GM12878 (cell line): ENCODE data around the gene SLX9. TPM values are rescaled to one million over a fixed set of nuclear protein-coding genes. Genes with fewer than 3 reads are reported as not detected.

Experiments used
- BACH1 ChIP-seq: fragments of 450-650 bp; IDR thresholded peaks from 2 replicates; pipeline ENCODE4 v1.6.1; 2017; ENCODE audit warnings: mild to moderate bottlenecking, borderline replicate concordance
- CREM ChIP-seq: IDR thresholded peaks from 2 replicates; pipeline ENCODE4 v1.6.1; 2014; ENCODE audit warnings: antibody characterized with exemption, low read depth
- EZH2 ChIP-seq: IDR thresholded peaks from 2 replicates; pipeline ENCODE4 v1.6.1; 2012; ENCODE audit warnings: low read depth, mild to moderate bottlenecking, control low read depth, inconsistent platforms, low read length, borderline replicate concordance; ENCODE audit not compliant: control insufficient read depth
- JUND ChIP-seq: IDR thresholded peaks from 2 replicates; pipeline ENCODE4 v1.6.1; 2012; ENCODE audit warnings: low read depth, mild to moderate bottlenecking, low read length, improper control_type of control experiment, moderate library complexity
- KDM1A ChIP-seq: fragments of 200-600 bp; sonication (generic); IDR thresholded peaks from 2 replicates; pipeline ENCODE4 v1.6.1; 2016; ENCODE audit warnings: borderline replicate concordance
- MEF2A ChIP-seq: IDR thresholded peaks from 2 replicates; pipeline ENCODE4 v1.6.1; 2011; ENCODE audit warnings: low read depth, mild to moderate bottlenecking, low read length, moderate library complexity; ENCODE audit not compliant: insufficient read depth
- MTA3 ChIP-seq: IDR thresholded peaks from 2 replicates; pipeline ENCODE4 v1.6.1; 2012; ENCODE audit warnings: low read length, inconsistent platforms, borderline replicate concordance
- PML ChIP-seq: IDR thresholded peaks from 2 replicates; pipeline ENCODE4 v1.6.1; 2012; ENCODE audit warnings: low read length, inconsistent platforms
- POLR2AphosphoS5 ChIP-seq: IDR thresholded peaks from 2 replicates; pipeline ENCODE4 v1.6.1; 2011; ENCODE audit warnings: mild to moderate bottlenecking, low read length, inconsistent platforms
- SMARCA5 ChIP-seq: fragments of 450-650 bp; IDR thresholded peaks from 2 replicates; pipeline ENCODE4 v1.6.1; 2017; ENCODE audit warnings: mild to moderate bottlenecking
- polyA plus RNA-seq, 11 experiments: library from polyadenylated mRNA; depleted of rRNA in 4 of 11; unstranded in 6 of 11; stranded (reverse) in 5 of 11; fragments of >200 nt; fragmentation: Nextera tagmentation in 4 of 11; fragmentation: Illumina TruSeq in 1 of 11; extraction: Ambion mirVana in 4 of 11; extraction: Trizol in 1 of 11; gene quantifications; 1 replicate in 1 of 11; 2 replicates in 10 of 11; pipeline versions ENCODE4 v1.2.1 to v1.2.3, GENCODE V29; 2011 to 2016; ENCODE audit warnings: inconsistent platforms in 2 of 11, missing spikeins in 2 of 11, low read depth in 1 of 11
- total RNA-seq, 4 experiments: library from RNA; depleted of rRNA in 3 of 4; stranded (reverse); fragments of >200 nt in 3 of 4; fragmentation: Illumina TruSeq in 1 of 4; extraction: Trizol in 1 of 4; gene quantifications; 2 replicates each; pipeline versions ENCODE4 v1.2.1 to v1.2.3, GENCODE V29; 2013 to 2021
- TF ChIP-seq, protein P1 (sequence below): IDR thresholded peaks from 2 replicates; pipeline ENCODE4 v1.6.1; 2012; ENCODE audit warnings: mild to moderate bottlenecking, low read depth, low read length
- TF ChIP-seq, protein P2 (sequence below): IDR thresholded peaks from 2 replicates; pipeline ENCODE4 v1.6.1; 2012; ENCODE audit warnings: low read depth, low read length, improper control_type of control experiment
- TF ChIP-seq, protein P3 (sequence below): fragments of 450-650 bp; IDR thresholded peaks from 2 replicates; pipeline ENCODE4 v1.6.1; 2017; ENCODE audit warnings: mild to moderate bottlenecking, low read depth, inconsistent platforms; ENCODE audit not compliant: poor library complexity, severe bottlenecking
- TF ChIP-seq, protein P4 (sequence below): fragments of 450-650 bp; formaldehyde crosslinking; IDR thresholded peaks from 2 replicates; pipeline ENCODE4 v1.5.0; 2022; ENCODE audit warnings: mild to moderate bottlenecking, missing genetic modification characterization
- TF ChIP-seq, protein P5 (sequence below): IDR thresholded peaks from 2 replicates; pipeline ENCODE4 v1.6.1; 2011; ENCODE audit warnings: borderline replicate concordance, low read depth, mild to moderate bottlenecking, moderate library complexity, low read length; ENCODE audit not compliant: insufficient read depth, poor library complexity, severe bottlenecking
- TF ChIP-seq, protein P6 (sequence below): fragments of 450-650 bp; IDR thresholded peaks from 2 replicates; pipeline ENCODE4 v1.6.1; 2014; ENCODE audit warnings: mild to moderate bottlenecking

The SLX9 gene
- total and polyA plus RNA-seq, 10 of the 15 experiments (the other 5 are each of a cell fraction or from before 2014, with no cell fraction given), result 0.69 to 81.3 (median 33.9) TPM

DNA sequence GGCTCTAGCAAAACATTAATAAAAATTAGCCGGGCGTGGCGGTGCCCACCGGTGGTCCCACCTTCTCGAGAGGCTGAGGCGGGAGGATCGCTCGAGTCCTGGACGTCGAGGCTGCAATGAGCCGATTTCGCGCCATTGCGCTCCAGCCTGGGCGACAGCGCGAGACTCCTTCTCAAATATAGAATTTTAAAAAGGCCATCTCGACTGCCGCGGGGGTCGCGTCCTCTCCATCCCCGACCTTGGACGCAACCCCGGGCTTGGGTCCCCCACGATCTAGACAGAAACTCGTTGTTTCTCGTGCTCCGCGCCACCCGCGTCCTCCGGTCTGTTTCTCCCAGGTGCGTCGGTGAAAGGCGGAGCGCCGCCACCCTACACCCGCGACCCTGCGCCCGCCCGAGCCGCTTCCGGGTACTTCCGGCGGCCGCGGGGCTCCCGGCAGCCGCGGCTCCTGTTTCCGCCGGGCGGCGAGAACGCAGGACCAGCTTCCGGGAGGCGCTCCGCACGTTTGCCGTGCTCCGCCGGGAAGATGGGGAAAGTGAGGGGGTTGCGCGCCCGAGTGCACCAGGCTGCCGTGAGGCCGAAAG is at the start of gene SLX9 (continued):
- TF ChIP-seq MEF2A (0 out of 2 replicates have a peak, but pooled peaks have one; percentile 50), PML (peak; percentile 83; the same call in 1 of the 2 replicates), KDM1A (no peak), JUND (peak; percentile 47), POLR2AphosphoS5 (peak; percentile 53; the same call in 1 of the 2 replicates), BACH1 (peak; percentile 66; the same call in 1 of the 2 replicates), MTA3 (no peak), CREM (peak; percentile 40; the same call in 1 of the 2 replicates), SMARCA5 (peak; percentile 82), EZH2 (no peak)
- TF ChIP-seq, protein P1, sequence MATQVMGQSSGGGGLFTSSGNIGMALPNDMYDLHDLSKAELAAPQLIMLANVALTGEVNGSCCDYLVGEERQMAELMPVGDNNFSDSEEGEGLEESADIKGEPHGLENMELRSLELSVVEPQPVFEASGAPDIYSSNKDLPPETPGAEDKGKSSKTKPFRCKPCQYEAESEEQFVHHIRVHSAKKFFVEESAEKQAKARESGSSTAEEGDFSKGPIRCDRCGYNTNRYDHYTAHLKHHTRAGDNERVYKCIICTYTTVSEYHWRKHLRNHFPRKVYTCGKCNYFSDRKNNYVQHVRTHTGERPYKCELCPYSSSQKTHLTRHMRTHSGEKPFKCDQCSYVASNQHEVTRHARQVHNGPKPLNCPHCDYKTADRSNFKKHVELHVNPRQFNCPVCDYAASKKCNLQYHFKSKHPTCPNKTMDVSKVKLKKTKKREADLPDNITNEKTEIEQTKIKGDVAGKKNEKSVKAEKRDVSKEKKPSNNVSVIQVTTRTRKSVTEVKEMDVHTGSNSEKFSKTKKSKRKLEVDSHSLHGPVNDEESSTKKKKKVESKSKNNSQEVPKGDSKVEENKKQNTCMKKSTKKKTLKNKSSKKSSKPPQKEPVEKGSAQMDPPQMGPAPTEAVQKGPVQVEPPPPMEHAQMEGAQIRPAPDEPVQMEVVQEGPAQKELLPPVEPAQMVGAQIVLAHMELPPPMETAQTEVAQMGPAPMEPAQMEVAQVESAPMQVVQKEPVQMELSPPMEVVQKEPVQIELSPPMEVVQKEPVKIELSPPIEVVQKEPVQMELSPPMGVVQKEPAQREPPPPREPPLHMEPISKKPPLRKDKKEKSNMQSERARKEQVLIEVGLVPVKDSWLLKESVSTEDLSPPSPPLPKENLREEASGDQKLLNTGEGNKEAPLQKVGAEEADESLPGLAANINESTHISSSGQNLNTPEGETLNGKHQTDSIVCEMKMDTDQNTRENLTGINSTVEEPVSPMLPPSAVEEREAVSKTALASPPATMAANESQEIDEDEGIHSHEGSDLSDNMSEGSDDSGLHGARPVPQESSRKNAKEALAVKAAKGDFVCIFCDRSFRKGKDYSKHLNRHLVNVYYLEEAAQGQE, result 0 out of 2 replicates have a peak, but pooled peaks have one; percentile 45
- TF ChIP-seq, protein P2, sequence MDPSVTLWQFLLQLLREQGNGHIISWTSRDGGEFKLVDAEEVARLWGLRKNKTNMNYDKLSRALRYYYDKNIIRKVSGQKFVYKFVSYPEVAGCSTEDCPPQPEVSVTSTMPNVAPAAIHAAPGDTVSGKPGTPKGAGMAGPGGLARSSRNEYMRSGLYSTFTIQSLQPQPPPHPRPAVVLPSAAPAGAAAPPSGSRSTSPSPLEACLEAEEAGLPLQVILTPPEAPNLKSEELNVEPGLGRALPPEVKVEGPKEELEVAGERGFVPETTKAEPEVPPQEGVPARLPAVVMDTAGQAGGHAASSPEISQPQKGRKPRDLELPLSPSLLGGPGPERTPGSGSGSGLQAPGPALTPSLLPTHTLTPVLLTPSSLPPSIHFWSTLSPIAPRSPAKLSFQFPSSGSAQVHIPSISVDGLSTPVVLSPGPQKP, result peak; percentile 97
- TF ChIP-seq, protein P3, sequence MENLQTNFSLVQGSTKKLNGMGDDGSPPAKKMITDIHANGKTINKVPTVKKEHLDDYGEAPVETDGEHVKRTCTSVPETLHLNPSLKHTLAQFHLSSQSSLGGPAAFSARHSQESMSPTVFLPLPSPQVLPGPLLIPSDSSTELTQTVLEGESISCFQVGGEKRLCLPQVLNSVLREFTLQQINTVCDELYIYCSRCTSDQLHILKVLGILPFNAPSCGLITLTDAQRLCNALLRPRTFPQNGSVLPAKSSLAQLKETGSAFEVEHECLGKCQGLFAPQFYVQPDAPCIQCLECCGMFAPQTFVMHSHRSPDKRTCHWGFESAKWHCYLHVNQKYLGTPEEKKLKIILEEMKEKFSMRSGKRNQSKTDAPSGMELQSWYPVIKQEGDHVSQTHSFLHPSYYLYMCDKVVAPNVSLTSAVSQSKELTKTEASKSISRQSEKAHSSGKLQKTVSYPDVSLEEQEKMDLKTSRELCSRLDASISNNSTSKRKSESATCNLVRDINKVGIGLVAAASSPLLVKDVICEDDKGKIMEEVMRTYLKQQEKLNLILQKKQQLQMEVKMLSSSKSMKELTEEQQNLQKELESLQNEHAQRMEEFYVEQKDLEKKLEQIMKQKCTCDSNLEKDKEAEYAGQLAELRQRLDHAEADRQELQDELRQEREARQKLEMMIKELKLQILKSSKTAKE, result no peak
- TF ChIP-seq, protein P4, sequence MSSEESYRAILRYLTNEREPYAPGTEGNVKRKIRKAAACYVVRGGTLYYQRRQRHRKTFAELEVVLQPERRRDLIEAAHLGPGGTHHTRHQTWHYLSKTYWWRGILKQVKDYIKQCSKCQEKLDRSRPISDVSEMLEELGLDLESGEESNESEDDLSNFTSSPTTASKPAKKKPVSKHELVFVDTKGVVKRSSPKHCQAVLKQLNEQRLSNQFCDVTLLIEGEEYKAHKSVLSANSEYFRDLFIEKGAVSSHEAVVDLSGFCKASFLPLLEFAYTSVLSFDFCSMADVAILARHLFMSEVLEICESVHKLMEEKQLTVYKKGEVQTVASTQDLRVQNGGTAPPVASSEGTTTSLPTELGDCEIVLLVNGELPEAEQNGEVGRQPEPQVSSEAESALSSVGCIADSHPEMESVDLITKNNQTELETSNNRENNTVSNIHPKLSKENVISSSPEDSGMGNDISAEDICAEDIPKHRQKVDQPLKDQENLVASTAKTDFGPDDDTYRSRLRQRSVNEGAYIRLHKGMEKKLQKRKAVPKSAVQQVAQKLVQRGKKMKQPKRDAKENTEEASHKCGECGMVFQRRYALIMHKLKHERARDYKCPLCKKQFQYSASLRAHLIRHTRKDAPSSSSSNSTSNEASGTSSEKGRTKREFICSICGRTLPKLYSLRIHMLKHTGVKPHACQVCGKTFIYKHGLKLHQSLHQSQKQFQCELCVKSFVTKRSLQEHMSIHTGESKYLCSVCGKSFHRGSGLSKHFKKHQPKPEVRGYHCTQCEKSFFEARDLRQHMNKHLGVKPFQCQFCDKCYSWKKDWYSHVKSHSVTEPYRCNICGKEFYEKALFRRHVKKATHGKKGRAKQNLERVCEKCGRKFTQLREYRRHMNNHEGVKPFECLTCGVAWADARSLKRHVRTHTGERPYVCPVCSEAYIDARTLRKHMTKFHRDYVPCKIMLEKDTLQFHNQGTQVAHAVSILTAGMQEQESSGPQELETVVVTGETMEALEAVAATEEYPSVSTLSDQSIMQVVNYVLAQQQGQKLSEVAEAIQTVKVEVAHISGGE (CRISPR knock-in tag), result peak; percentile 98
- TF ChIP-seq, protein P5, sequence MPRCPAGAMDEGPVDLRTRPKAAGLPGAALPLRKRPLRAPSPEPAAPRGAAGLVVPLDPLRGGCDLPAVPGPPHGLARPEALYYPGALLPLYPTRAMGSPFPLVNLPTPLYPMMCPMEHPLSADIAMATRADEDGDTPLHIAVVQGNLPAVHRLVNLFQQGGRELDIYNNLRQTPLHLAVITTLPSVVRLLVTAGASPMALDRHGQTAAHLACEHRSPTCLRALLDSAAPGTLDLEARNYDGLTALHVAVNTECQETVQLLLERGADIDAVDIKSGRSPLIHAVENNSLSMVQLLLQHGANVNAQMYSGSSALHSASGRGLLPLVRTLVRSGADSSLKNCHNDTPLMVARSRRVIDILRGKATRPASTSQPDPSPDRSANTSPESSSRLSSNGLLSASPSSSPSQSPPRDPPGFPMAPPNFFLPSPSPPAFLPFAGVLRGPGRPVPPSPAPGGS, result peak; percentile 43
- TF ChIP-seq, protein P6, sequence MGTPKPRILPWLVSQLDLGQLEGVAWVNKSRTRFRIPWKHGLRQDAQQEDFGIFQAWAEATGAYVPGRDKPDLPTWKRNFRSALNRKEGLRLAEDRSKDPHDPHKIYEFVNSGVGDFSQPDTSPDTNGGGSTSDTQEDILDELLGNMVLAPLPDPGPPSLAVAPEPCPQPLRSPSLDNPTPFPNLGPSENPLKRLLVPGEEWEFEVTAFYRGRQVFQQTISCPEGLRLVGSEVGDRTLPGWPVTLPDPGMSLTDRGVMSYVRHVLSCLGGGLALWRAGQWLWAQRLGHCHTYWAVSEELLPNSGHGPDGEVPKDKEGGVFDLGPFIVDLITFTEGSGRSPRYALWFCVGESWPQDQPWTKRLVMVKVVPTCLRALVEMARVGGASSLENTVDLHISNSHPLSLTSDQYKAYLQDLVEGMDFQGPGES, result peak; percentile 48; the same call in 1 of the 2 replicates
